ENCODE results near the gene DNAJB14. TPM values are rescaled to one million over a fixed set of nuclear protein-coding genes. Genes with fewer than 3 reads are reported as not detected.
A peak's percentile ranks its signal among the peaks of the same experiment; 100 is the strongest.

The DNAJB14 gene
- total and polyA plus RNA-seq, 2 of the 13 experiments (the other 11 are each of a cell fraction or from before 2014, with no cell fraction given) = 9.1 to 38.1 TPM

- TF ChIP-seq ATF2 (CRISPR knock-in tag; IDR thresholded peaks at IDR 0.05) (peak; percentile 67), BCL6 (CRISPR knock-in tag; IDR thresholded peaks at IDR 0.05) (peak; percentile 46; the same call in 1 of the 2 replicates), SAP130 (CRISPR knock-in tag; IDR thresholded peaks at IDR 0.05; ENCODE audit: low read depth) (peak; percentile 96), SMARCC2 (IDR thresholded peaks at IDR 0.05) (no peak), PAWR (CRISPR knock-in tag; IDR thresholded peaks at IDR 0.05; ENCODE audit: borderline replicate concordance) (no peak), ZNF350 (CRISPR knock-in tag; IDR thresholded peaks at IDR 0.05; ENCODE audit: borderline replicate concordance, low read depth) (peak; percentile 52; the same call in 1 of the 2 replicates), MZF1 (CRISPR knock-in tag; IDR thresholded peaks at IDR 0.05; ENCODE audit: borderline replicate concordance) (no peak), SETDB1 (CRISPR knock-in tag; IDR thresholded peaks at IDR 0.05; ENCODE audit: borderline replicate concordance) (no peak), KMT2B (CRISPR knock-in tag; IDR thresholded peaks at IDR 0.05) (peak; percentile 83), ZNF691 (CRISPR knock-in tag; IDR thresholded peaks at IDR 0.05; ENCODE audit: borderline replicate concordance, low read depth) (peak; percentile 47; the same call in 1 of the 2 replicates), THAP9 (CRISPR knock-in tag; IDR thresholded peaks at IDR 0.05; ENCODE audit: borderline replicate concordance) (0 out of 2 replicates have a peak, but pooled peaks have one; percentile 44), SMYD3 (CRISPR knock-in tag; IDR thresholded peaks at IDR 0.05) (no peak), IRF1 (CRISPR knock-in tag; IDR thresholded peaks at IDR 0.05; ENCODE audit: low read depth) (no peak), NR2F2 (IDR thresholded peaks at IDR 0.05; ENCODE audit: borderline replicate concordance, low read depth) (no peak), IKZF1 (IDR thresholded peaks at IDR 0.05) (no peak), ZSCAN29 (CRISPR knock-in tag; conservative IDR thresholded peaks at IDR 0.05) (no peak), ARNTL (CRISPR knock-in tag; IDR thresholded peaks at IDR 0.05) (0 out of 2 replicates have a peak, but pooled peaks have one; percentile 28), KDM6A (CRISPR knock-in tag; IDR thresholded peaks at IDR 0.05; ENCODE audit: low read depth) (no peak), SALL1 (CRISPR knock-in tag; IDR thresholded peaks at IDR 0.05) (peak; percentile 61; the same call in 1 of the 2 replicates), HOXD1 (CRISPR knock-in tag; IDR thresholded peaks at IDR 0.05) (no peak), RARA (CRISPR knock-in tag; IDR thresholded peaks at IDR 0.05) (no peak), ZNF776 (CRISPR knock-in tag; IDR thresholded peaks at IDR 0.05) (no peak)
Observed at GRCh38 chr4:99894161-99894997, 52.0 kb downstream of the DNAJB14 start, which contains the start of gene LAMTOR3 (continued).

Data from HepG2 (cell line).